ENCODE results near the gene KNSTRN.

DNA sequence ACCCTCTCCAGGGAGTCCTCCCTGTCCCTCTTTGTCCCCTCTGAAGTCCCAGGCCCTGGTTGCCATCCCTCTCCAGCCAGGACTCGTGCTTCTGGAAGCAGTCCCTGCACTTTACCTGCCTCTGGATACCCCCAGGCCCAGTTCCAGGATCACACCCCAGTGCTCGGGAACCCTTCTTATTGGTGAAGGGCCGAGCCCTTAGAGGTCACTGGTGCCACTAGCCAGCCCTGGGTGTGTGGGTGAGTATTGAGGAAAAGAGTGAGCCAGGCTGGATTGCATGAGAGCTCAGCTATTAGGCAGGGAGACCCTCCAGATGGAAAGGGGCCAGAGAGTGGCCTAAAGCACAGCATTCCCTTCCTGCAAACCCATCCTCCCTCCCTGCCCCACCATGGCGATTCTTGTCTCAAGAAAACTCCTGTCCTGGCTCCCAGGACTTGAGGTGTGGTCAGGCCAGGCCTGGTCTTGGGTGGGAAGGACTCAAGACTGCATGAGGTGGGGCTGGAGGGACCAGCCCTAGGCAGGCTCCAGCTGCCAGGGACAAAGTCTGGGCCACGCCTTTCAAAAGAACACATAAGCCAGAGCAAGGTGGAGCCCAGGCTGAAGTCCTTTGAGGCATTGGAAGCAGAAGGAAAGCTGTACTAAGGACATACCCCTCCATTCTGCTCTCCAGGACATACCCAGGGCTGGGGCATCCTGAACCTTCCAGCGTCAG, 36.5 kb upstream of the KNSTRN start:
- TF ChIP-seq, protein P1, sequence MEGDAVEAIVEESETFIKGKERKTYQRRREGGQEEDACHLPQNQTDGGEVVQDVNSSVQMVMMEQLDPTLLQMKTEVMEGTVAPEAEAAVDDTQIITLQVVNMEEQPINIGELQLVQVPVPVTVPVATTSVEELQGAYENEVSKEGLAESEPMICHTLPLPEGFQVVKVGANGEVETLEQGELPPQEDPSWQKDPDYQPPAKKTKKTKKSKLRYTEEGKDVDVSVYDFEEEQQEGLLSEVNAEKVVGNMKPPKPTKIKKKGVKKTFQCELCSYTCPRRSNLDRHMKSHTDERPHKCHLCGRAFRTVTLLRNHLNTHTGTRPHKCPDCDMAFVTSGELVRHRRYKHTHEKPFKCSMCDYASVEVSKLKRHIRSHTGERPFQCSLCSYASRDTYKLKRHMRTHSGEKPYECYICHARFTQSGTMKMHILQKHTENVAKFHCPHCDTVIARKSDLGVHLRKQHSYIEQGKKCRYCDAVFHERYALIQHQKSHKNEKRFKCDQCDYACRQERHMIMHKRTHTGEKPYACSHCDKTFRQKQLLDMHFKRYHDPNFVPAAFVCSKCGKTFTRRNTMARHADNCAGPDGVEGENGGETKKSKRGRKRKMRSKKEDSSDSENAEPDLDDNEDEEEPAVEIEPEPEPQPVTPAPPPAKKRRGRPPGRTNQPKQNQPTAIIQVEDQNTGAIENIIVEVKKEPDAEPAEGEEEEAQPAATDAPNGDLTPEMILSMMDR (tag by site-specific recombination; IDR thresholded peaks at IDR 0.05): no peak
- TF ChIP-seq ZNF138 (tag by site-specific recombination; IDR thresholded peaks at IDR 0.05; ENCODE audit: borderline replicate concordance) (no peak), YY1 (tag by site-specific recombination; IDR thresholded peaks at IDR 0.05) (no peak), ZNF660 (tag by site-specific recombination; IDR thresholded peaks at IDR 0.05) (no peak), TCF7L2 (IDR thresholded peaks at IDR 0.05; ENCODE audit: borderline replicate concordance, low read depth, low read length) (no peak), ZBTB17 (tag by site-specific recombination; IDR thresholded peaks at IDR 0.05) (no peak), ZNF248 (tag by site-specific recombination; IDR thresholded peaks at IDR 0.05) (no peak), ZFP41 (tag by site-specific recombination; IDR thresholded peaks at IDR 0.05; ENCODE audit: borderline replicate concordance) (no peak)
- TF ChIP-seq, protein P2, sequence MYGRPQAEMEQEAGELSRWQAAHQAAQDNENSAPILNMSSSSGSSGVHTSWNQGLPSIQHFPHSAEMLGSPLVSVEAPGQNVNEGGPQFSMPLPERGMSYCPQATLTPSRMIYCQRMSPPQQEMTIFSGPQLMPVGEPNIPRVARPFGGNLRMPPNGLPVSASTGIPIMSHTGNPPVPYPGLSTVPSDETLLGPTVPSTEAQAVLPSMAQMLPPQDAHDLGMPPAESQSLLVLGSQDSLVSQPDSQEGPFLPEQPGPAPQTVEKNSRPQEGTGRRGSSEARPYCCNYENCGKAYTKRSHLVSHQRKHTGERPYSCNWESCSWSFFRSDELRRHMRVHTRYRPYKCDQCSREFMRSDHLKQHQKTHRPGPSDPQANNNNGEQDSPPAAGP (tag by site-specific recombination; IDR thresholded peaks at IDR 0.05): no peak
- TF ChIP-seq, protein P3, sequence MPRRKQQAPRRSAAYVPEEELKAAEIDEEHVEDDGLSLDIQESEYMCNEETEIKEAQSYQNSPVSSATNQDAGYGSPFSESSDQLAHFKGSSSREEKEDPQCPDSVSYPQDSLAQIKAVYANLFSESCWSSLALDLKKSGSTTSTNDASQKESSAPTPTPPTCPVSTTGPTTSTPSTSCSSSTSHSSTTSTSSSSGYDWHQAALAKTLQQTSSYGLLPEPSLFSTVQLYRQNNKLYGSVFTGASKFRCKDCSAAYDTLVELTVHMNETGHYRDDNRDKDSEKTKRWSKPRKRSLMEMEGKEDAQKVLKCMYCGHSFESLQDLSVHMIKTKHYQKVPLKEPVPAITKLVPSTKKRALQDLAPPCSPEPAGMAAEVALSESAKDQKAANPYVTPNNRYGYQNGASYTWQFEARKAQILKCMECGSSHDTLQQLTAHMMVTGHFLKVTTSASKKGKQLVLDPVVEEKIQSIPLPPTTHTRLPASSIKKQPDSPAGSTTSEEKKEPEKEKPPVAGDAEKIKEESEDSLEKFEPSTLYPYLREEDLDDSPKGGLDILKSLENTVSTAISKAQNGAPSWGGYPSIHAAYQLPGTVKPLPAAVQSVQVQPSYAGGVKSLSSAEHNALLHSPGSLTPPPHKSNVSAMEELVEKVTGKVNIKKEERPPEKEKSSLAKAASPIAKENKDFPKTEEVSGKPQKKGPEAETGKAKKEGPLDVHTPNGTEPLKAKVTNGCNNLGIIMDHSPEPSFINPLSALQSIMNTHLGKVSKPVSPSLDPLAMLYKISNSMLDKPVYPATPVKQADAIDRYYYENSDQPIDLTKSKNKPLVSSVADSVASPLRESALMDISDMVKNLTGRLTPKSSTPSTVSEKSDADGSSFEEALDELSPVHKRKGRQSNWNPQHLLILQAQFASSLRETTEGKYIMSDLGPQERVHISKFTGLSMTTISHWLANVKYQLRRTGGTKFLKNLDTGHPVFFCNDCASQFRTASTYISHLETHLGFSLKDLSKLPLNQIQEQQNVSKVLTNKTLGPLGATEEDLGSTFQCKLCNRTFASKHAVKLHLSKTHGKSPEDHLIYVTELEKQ (tag by site-specific recombination; IDR thresholded peaks at IDR 0.05; ENCODE audit: borderline replicate concordance): no peak
